MG63 (cell line): ENCODE results near the gene TMEM184A. TPM values are rescaled to one million over a fixed set of nuclear protein-coding genes. Genes with fewer than 3 reads are reported as not detected.

Experiments
- DNase-seq: peaks from one replicate; pipeline ENCODE4 v3.0.0-alpha.2; 2020
- H3K27me3 ChIP-seq: fragments of 250-450 bp; sonication (Bioruptor Pico); 2 replicates; pipeline ENCODE4 v1.5.1; 2020; ENCODE audit warnings: mild to moderate bottlenecking, moderate library complexity
- H3K36me3 ChIP-seq: fragments of 250-450 bp; sonication (Bioruptor Pico); 2 replicates; pipeline ENCODE4 v1.5.1; 2020; ENCODE audit warnings: mild to moderate bottlenecking, moderate library complexity
- H3K4me3 ChIP-seq: fragments of 250-450 bp; sonication (Bioruptor Pico); 2 replicates; pipeline ENCODE4 v1.5.1; 2020; ENCODE audit warnings: mild to moderate bottlenecking, moderate library complexity
- H3K9me3 ChIP-seq: fragments of 250-450 bp; sonication (Bioruptor Pico); 2 replicates; pipeline ENCODE4 v1.5.1; 2020; ENCODE audit warnings: mild to moderate bottlenecking, moderate library complexity
- total RNA-seq: library from RNA; depleted of rRNA; stranded (reverse); fragments of >200 nt; shearing (Covaris generic); gene quantifications from 2 replicates; pipeline ENCODE4 v1.2.3, GENCODE V29; 2014; ENCODE audit warnings: low replicate concordance

Gene TMEM184A
- total RNA-seq, 1 experiment from 2014 or later = not detected

GRCh38 chr7:1512781-1513656 is 43.0 kb downstream of the TMEM184A start:
- Histone ChIP-seq H3K4me3 (no peak overlapping the region), H3K27me3 (no peaks in the 10 kb centered on the region), H3K36me3 (no peaks in the 10 kb centered on the region), H3K9me3 (no peaks in the 10 kb centered on the region)
- peak; percentile 85 for DNase-seq

GRCh38 chr7:1511444-1512422 is 44.3 kb downstream of the TMEM184A start:
- Histone ChIP-seq H3K4me3 (no peak overlapping the region), H3K9me3 (no peaks in the 10 kb centered on the region), H3K36me3 (no peaks in the 10 kb centered on the region), H3K27me3 (no peaks in the 10 kb centered on the region)
- DNase-seq = no peak

GRCh38 chr7:1510780-1511154 is 45.2 kb downstream of the TMEM184A start:
- Histone ChIP-seq H3K36me3 (no peaks in the 10 kb centered on the region), H3K27me3 (no peaks in the 10 kb centered on the region), H3K9me3 (no peaks in the 10 kb centered on the region), H3K4me3 (no peak overlapping the region)
- no peak for DNase-seq

GRCh38 chr7:1509226-1509625 is 46.8 kb downstream of the TMEM184A start:
- H3K27me3 ChIP-seq = no peaks in the 10 kb centered on the region
- no peaks in the 10 kb centered on the region for H3K36me3 ChIP-seq
- DNase-seq = no peak

GRCh38 chr7:1508277-1508758 is 47.7 kb downstream of the TMEM184A start:
- DNase-seq = no peak
- no peaks in the 10 kb centered on the region for H3K27me3 ChIP-seq
- H3K36me3 ChIP-seq = no peaks in the 10 kb centered on the region
- H3K4me3 ChIP-seq = no peak overlapping the region
- H3K9me3 ChIP-seq = no peaks in the 10 kb centered on the region

More at GRCh38 chr7:1509226-1509625, 46.8 kb downstream of the TMEM184A start:
- Histone ChIP-seq H3K4me3 (no peak overlapping the region), H3K9me3 (no peaks in the 10 kb centered on the region)

- Histone ChIP-seq H3K36me3 (peaks cover 4% of the 10 kb centered on the region), H3K4me3 (no peak overlapping the region), H3K27me3 (no peaks in the 10 kb centered on the region), H3K9me3 (no peaks in the 10 kb centered on the region)
- DNase-seq = no peak
These were observed 50.1 kb downstream of the TMEM184A start for GRCh38 chr7:1505731-1506550.

GRCh38 chr7:1503816-1504775 is 51.9 kb downstream of the TMEM184A start, which contains the start of gene INTS1:
Gene INTS1, minus strand, starts transcription at chr7:1504389. Its CDS starts 429 bp downstream, at chr7:1503960.
- no peaks in the 10 kb centered on the region for H3K27me3 ChIP-seq
- H3K36me3 ChIP-seq = peaks cover 8% of the 10 kb centered on the region
- peak within 1 kb of the TSS; percentile 93 for H3K4me3 ChIP-seq
- H3K9me3 ChIP-seq = no peaks in the 10 kb centered on the region
- DNase-seq = peak; percentile 90

- Histone ChIP-seq H3K27me3 (no peaks in the 10 kb centered on the region), H3K9me3 (no peaks in the 10 kb centered on the region), H3K4me3 (peak overlapping the region; percentile 93), H3K36me3 (peaks cover 8% of the 10 kb centered on the region)
- no peak for DNase-seq
These were observed 52.6 kb downstream of the TMEM184A start for GRCh38 chr7:1503390-1503789.

- H3K36me3 ChIP-seq = peaks cover 8% of the 10 kb centered on the region
- no peak for DNase-seq
- no peaks in the 10 kb centered on the region for H3K27me3 ChIP-seq
- no peaks in the 10 kb centered on the region for H3K9me3 ChIP-seq
- H3K4me3 ChIP-seq = peak overlapping the region; percentile 93
These were observed 53.2 kb downstream of the TMEM184A start for GRCh38 chr7:1502845-1503244.

GRCh38 chr7:1501487-1502270 is 54.3 kb downstream of the TMEM184A start:
- peaks cover 8% of the 10 kb centered on the region for H3K36me3 ChIP-seq
- H3K4me3 ChIP-seq = no peak overlapping the region
- H3K9me3 ChIP-seq = no peaks in the 10 kb centered on the region
- DNase-seq = no peak
- H3K27me3 ChIP-seq = no peaks in the 10 kb centered on the region

- no peak overlapping the region for H3K4me3 ChIP-seq
- H3K36me3 ChIP-seq = peaks cover 8% of the 10 kb centered on the region
- H3K9me3 ChIP-seq = no peaks in the 10 kb centered on the region
- DNase-seq = no peak
- H3K27me3 ChIP-seq = no peaks in the 10 kb centered on the region
These were observed 55.8 kb downstream of the TMEM184A start for GRCh38 chr7:1500064-1500807.

- H3K27me3 ChIP-seq = no peaks in the 10 kb centered on the region
- peaks cover 8% of the 10 kb centered on the region for H3K36me3 ChIP-seq
- no peak for DNase-seq
- H3K9me3 ChIP-seq = no peaks in the 10 kb centered on the region
- H3K4me3 ChIP-seq = no peak overlapping the region
These were observed 56.5 kb downstream of the TMEM184A start for GRCh38 chr7:1499367-1500029.

- DNase-seq = no peak
- Histone ChIP-seq H3K4me3 (no peak overlapping the region), H3K36me3 (peaks cover 8% of the 10 kb centered on the region), H3K9me3 (no peaks in the 10 kb centered on the region), H3K27me3 (no peaks in the 10 kb centered on the region)
These were observed 57.4 kb downstream of the TMEM184A start for GRCh38 chr7:1498370-1499305.
